NT2/D1 (cell line): ENCODE results near the gene KRTAP12-1.

Experiments used
- SUZ12 ChIP-seq: IDR thresholded peaks from 2 replicates; pipeline ENCODE4 v1.6.1; 2011; ENCODE audit not compliant: insufficient read length, insufficient read depth; ENCODE audit errors: extremely low read depth
- YY1 ChIP-seq: IDR thresholded peaks from 2 replicates; pipeline ENCODE4 v1.6.1; 2011; ENCODE audit not compliant: insufficient read length, insufficient read depth
- ZNF274 ChIP-seq: IDR thresholded peaks from 2 replicates; pipeline ENCODE4 v1.6.1; 2011; ENCODE audit warnings: mild to moderate bottlenecking, low read depth, low read length

GRCh38 chr21:44695641-44696040 lies 13.7 kb upstream of the KRTAP12-1 start:
- TF ChIP-seq ZNF274 (no peak), SUZ12 (no peak), YY1 (no peak)
